GM12878 (cell line): ENCODE data around the gene POMT2.

Source experiments
- ATF7 ChIP-seq: fragments of 450-650 bp; IDR thresholded peaks from 2 replicates; pipeline ENCODE4 v1.6.1; 2016; ENCODE audit warnings: low read depth, mild to moderate bottlenecking
- BCL11A ChIP-seq: IDR thresholded peaks from 2 replicates; pipeline ENCODE4 v1.6.1; 2011; ENCODE audit warnings: low read depth, low read length
- HDAC2 ChIP-seq: fragments of 200-600 bp; sonication (generic); IDR thresholded peaks from 2 replicates; pipeline ENCODE4 v1.6.1; 2017
- IKZF2 ChIP-seq, 2 experiments: fragments of 450-650 bp; IDR thresholded peaks; 2 replicates each; pipeline ENCODE4 v1.6.1; 2017; ENCODE audit warnings: mild to moderate bottlenecking in 2 of 2, moderate library complexity in 2 of 2
- MYC ChIP-seq: IDR thresholded peaks from 2 replicates; pipeline ENCODE4 v1.6.1; 2011; ENCODE audit warnings: mild to moderate bottlenecking, low read length, moderate library complexity, inconsistent platforms; ENCODE audit not compliant: insufficient read depth, insufficient replicate concordance, insufficient read length, severe bottlenecking
- SIN3A ChIP-seq: IDR thresholded peaks from 2 replicates; pipeline ENCODE4 v1.6.1; 2012; ENCODE audit warnings: low read depth, low read length, improper control_type of control experiment
- SMC3 ChIP-seq: IDR thresholded peaks from 2 replicates; pipeline ENCODE4 v1.6.1; 2011; ENCODE audit warnings: low read length, improper control_type of control experiment, borderline replicate concordance
- ZBED1 ChIP-seq: IDR thresholded peaks from 2 replicates; pipeline ENCODE4 v1.6.1; 2016; ENCODE audit warnings: borderline replicate concordance
- ZZZ3 ChIP-seq: IDR thresholded peaks from 2 replicates; pipeline ENCODE4 v1.6.1; 2011; ENCODE audit warnings: low read depth; ENCODE audit not compliant: control insufficient read depth, insufficient read length
- TF ChIP-seq, protein P1 (sequence below), 3 experiments: IDR thresholded peaks in 2 of 3; conservative IDR thresholded peaks in 1 of 3; 2 replicates each; pipeline ENCODE4 v1.5.1; 2011; ENCODE audit warnings: low read depth in 3 of 3, low read length in 3 of 3, mild to moderate bottlenecking in 3 of 3, control low read depth in 2 of 3, moderate library complexity in 2 of 3, inconsistent platforms in 1 of 3, mixed read lengths in 1 of 3; ENCODE audit not compliant: control insufficient read depth in 2 of 3, insufficient read depth in 1 of 3; ENCODE audit errors: extremely low read depth in 1 of 3

DNA sequence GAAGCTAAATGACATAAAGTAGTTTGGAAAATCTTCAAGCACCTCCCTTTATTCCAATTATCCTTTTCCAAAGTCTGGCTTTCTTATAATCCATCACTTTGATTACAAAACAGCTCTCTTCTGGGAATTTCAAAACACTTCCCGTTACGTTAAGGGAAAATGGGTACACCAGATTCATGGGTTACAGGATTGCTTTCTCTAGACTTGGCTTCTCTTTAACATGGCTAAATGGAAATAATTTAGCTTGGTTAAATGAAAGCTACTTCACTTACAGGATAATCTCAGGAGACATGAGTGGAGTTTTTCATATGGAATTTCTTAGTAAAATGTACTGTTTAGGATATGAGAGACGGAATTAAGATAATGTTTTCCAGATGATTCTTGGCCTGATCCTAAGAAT is 14.9 kb upstream of the POMT2 start:
- TF ChIP-seq IKZF2 (IDR thresholded peaks at IDR 0.05), result no peak
- TF ChIP-seq ZBED1, result no peak
- no peak for TF ChIP-seq ATF7
- TF ChIP-seq MYC, result no peak
- no peak for TF ChIP-seq SIN3A
- TF ChIP-seq SMC3, result no peak
- TF ChIP-seq, protein P1, sequence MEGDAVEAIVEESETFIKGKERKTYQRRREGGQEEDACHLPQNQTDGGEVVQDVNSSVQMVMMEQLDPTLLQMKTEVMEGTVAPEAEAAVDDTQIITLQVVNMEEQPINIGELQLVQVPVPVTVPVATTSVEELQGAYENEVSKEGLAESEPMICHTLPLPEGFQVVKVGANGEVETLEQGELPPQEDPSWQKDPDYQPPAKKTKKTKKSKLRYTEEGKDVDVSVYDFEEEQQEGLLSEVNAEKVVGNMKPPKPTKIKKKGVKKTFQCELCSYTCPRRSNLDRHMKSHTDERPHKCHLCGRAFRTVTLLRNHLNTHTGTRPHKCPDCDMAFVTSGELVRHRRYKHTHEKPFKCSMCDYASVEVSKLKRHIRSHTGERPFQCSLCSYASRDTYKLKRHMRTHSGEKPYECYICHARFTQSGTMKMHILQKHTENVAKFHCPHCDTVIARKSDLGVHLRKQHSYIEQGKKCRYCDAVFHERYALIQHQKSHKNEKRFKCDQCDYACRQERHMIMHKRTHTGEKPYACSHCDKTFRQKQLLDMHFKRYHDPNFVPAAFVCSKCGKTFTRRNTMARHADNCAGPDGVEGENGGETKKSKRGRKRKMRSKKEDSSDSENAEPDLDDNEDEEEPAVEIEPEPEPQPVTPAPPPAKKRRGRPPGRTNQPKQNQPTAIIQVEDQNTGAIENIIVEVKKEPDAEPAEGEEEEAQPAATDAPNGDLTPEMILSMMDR (IDR thresholded peaks at IDR 0.05 in 2 of 3, conservative IDR thresholded peaks at IDR 0.05 in 1 of 3; ENCODE audit: control insufficient read depth in 2 of 3, extremely low read depth in 1 of 3, insufficient read depth in 1 of 3, low read depth in 3 of 3, low read length in 3 of 3), result no peak
- TF ChIP-seq HDAC2, result no peak
- TF ChIP-seq BCL11A, result no peak
- TF ChIP-seq ZZZ3, result no peak
